HG02678 (cell line): Measurements from ENCODE around the gene UBAC1.

Experiments
- ATAC-seq: cut with Tn5 transposase; IDR thresholded peaks from one replicate; pipeline ENCODE4 v1.9.1; 2021; ENCODE audit warnings: mild to moderate bottlenecking, moderate library complexity; ENCODE audit not compliant: unreplicated experiment

UBAC1 gene

DNA sequence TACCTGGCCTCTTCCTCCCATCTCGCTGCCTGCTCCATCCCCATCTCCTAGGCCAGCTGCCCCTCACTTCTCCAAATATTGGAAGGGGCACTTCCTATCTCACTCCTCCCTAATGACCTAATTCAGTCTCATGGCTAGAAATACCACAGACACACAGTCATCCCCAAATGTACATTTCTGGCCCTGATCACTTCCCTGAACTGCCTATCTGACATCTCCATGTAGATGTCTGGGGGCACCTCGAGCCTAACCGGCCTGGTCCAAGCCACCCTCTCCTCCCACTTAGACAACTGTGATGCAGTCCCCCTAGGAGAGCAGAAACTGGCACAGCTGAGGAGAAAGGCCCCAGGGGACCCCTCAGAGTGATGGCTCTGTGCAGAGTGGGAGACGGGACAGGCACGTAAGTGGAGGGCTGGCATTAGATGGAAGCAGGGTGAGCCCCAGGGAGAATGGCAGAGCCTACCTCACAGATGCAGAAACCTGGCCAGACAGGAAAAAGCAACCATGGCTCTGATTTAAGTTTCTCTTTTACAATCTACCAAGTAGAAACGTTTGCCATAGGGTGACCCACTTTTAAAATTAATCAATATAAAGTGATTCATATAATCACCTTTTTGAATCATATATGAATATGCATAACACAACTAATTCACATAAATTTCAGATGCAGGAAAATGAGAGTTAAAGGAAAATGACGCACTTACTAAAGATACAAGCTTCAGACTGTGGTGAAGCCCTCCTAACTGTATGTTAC lies 75.9 kb downstream of the UBAC1 start:
- ATAC-seq: no peak

DNA sequence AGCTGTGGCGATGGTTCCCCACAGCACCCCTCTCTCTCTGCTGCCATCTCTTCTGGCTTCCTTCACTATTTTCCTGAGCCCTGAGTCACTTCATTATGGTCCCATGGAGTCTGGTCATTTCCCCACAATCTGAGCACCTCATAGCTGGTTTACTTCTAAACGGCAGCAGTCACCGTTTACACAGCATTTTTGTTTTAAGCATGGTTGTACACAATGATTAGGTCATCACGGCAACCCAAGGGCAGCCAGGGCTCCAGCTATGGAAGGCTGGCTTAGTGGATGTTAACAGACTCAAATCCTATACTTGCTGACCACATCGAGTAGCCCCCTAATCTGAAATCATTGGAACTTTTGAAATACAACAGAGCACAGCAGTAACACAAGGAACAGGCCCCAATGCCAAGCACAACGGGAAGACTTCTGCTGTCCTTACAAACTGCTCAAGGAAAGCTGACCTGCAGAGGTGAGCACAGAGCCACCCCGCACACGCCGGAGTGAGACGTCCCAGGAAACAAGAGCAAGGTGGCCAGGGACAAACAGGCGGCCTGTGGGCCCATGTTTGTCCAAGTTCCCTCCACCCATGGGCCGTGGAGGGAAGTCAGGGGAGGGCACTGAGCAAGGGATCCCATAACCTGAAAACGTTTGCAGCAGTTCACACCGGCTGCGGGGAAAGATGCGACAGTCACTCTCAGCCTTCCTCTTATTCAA lies 76.7 kb downstream of the UBAC1 start:
- ATAC-seq: no peak

GRCh38 chr9:135883410-135884089 lies 77.6 kb downstream of the UBAC1 start:
- no peak for ATAC-seq
